Mammary epithelial cell (primary cell): ENCODE data around the gene PRSS27.

ENCODE experiments used
- EZH2 ChIP-seq: IDR thresholded peaks from 2 replicates; pipeline ENCODE4 v1.6.1; 2012; ENCODE audit warnings: low read length, inconsistent platforms, borderline replicate concordance
- TF ChIP-seq, protein P1 (sequence below), 2 donors: IDR thresholded peaks in 1 of 2; conservative IDR thresholded peaks in 1 of 2; 2 replicates each; pipeline ENCODE4 v1.5.1; 2011 to 2012; ENCODE audit warnings: inconsistent platforms in 2 of 2, low read length in 2 of 2, mild to moderate bottlenecking in 2 of 2, control low read depth in 1 of 2, low read depth in 1 of 2; ENCODE audit not compliant: insufficient read depth in 1 of 2; ENCODE audit errors: extremely low read depth in 1 of 2

DNA sequence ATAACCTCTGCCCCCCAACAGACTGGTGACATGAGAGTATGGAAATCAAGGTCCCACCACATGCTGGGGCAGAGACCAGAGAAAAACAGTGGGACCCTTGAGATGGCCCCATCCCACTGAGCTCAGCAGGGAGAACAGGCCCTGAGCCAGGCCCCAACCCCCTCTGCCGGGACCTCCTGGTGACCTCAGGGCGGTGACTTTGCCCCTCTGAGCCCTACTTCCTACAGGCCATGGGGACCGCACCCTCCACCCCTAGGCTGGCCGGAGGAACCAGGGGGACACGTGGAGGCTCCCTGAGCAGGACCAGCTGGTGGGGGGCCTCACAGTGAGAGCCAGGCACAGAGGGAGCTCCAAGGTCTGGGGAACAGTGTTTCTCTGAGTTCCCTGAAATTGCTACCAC, 18.6 kb upstream of the PRSS27 start:
- TF ChIP-seq, protein P1, sequence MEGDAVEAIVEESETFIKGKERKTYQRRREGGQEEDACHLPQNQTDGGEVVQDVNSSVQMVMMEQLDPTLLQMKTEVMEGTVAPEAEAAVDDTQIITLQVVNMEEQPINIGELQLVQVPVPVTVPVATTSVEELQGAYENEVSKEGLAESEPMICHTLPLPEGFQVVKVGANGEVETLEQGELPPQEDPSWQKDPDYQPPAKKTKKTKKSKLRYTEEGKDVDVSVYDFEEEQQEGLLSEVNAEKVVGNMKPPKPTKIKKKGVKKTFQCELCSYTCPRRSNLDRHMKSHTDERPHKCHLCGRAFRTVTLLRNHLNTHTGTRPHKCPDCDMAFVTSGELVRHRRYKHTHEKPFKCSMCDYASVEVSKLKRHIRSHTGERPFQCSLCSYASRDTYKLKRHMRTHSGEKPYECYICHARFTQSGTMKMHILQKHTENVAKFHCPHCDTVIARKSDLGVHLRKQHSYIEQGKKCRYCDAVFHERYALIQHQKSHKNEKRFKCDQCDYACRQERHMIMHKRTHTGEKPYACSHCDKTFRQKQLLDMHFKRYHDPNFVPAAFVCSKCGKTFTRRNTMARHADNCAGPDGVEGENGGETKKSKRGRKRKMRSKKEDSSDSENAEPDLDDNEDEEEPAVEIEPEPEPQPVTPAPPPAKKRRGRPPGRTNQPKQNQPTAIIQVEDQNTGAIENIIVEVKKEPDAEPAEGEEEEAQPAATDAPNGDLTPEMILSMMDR (conservative IDR thresholded peaks at IDR 0.05 in 1 of 2, IDR thresholded peaks at IDR 0.05 in 1 of 2; ENCODE audit: extremely low read depth in 1 of 2, insufficient read depth in 1 of 2, low read depth in 1 of 2, low read length in 2 of 2) = no peak
- TF ChIP-seq EZH2 = no peak
